GM18867 (cell line): ENCODE results near the gene SVIL.

Experiments used
- ATAC-seq: cut with Tn5 transposase; IDR thresholded peaks from one replicate; pipeline ENCODE4 v1.9.1; 2021; ENCODE audit warnings: mild to moderate bottlenecking, moderate library complexity; ENCODE audit not compliant: unreplicated experiment

SVIL gene, protein sequence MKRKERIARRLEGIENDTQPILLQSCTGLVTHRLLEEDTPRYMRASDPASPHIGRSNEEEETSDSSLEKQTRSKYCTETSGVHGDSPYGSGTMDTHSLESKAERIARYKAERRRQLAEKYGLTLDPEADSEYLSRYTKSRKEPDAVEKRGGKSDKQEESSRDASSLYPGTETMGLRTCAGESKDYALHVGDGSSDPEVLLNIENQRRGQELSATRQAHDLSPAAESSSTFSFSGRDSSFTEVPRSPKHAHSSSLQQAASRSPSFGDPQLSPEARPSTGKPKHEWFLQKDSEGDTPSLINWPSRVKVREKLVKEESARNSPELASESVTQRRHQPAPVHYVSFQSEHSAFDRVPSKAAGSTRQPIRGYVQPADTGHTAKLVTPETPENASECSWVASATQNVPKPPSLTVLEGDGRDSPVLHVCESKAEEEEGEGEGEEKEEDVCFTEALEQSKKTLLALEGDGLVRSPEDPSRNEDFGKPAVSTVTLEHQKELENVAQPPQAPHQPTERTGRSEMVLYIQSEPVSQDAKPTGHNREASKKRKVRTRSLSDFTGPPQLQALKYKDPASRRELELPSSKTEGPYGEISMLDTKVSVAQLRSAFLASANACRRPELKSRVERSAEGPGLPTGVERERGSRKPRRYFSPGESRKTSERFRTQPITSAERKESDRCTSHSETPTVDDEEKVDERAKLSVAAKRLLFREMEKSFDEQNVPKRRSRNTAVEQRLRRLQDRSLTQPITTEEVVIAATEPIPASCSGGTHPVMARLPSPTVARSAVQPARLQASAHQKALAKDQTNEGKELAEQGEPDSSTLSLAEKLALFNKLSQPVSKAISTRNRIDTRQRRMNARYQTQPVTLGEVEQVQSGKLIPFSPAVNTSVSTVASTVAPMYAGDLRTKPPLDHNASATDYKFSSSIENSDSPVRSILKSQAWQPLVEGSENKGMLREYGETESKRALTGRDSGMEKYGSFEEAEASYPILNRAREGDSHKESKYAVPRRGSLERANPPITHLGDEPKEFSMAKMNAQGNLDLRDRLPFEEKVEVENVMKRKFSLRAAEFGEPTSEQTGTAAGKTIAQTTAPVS (N-terminal part only)

DNA sequence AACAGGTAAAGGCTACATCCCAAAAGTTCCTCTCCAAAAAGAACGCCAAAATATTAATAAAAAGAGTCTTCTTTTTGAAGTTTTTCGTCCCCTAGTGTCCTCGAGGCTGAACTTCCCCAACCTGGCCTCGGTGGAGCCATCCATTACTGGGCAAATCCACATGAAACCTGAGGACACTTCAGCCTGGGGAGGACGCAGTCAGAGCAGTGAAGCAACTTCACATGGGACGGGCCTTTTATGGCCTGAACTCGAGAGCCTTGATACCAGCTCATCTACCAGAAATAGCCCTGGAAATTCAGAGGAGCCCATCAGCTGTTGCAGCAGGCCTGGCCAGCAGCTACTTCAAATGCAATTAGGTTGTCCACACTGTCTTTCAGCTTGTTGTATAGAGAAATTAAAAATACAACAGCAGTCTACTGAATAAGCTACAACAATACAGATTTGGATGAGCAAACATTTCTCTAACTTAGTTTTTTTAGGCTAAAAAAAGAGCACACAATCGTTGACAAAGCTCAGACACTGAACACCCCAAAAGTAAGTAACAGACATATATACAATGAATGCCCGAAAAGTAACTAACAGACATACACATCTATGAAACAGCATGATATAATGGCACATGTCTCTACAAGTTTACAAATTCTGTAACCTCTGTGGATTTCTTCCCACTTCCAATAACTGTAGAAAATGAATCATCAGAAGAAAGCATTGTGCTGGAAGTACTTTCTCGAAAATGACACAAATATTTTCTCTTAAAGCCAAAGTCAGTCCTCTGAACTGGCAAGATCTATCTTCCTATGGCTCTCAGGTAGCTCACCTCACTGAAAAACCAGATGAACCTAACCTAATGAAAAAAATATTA is at the start of gene SVIL:
TSS of gene SVIL (minus strand) at position 208 of the 862 bp plus-strand sequence. CDS start 79,913 bp downstream, outside the sequence.
- no peak for ATAC-seq

DNA sequence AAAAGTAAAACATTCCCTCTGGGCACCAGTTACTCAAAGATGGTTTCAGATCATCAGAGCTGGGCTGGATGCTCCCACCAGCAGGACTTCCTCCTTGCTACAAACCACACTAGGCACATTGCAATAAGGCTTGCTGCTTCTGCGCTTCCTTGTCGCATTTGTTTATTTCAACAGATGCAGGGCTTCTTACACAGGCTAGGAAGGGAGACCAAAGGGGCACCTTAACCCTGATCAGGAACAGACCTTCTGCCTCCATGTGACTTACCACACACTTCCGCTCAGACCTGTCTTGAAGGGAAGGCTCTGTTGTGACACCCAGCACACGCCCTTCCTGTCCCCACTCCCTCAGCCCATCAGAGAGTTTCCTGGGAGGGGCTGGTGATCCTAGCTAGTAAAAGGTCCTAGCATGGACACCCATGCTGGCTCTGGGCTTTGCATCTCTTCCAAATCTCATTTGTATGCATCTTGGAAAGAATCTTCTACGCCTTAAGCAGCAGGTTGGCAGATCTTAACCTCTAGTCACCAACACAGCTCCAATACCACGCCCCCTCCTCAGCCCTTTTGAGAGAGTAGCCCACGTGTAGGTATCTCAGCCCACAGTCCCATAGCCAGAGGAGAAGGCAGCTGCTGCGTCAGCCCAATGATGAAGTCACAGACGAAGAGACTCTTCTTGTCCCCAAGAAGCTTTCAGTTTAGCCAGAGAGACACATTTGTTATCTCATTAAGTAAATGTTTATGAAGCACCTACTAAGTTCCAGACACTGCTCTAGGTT is 47.1 kb upstream of the SVIL start:
- ATAC-seq, result peak; percentile 63

DNA sequence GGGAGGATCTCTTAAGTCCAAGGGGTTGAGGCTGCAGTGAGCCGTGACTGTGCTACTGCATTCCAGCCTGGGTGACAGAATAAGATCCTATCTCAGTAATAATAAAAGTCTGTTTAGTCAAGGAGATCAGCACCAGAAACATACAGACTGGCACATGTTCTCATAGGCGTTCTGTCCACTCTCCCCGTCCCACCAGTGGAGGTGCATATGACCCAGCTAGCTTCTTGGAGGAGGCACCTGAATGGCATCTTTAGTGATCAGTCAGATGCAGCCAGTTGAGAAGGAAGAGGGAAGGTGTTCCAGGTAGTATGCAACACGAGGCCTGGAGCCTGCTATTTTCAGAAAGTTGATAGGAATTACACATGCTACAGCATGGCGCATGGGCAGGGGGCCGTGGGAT is 45.3 kb upstream of the SVIL start:
- ATAC-seq, result no peak

DNA sequence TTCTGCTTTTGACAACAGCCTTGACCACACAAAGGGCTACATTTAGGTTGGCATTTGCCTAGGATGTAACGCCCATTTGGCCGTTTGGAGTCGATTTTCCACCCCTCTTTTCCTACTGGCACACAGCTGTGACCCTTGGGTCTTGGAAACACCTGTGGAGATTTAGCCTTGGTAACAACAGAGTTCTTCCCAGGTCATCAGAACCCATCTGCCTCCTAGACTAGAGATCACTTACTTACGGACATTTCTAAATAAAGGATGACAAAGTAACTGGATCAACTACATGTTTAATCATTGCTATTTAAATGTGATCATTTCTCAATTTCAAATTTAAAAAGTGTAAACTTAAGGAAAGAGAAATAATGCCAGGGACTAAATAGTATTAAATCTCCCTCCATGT is 42.0 kb upstream of the SVIL start:
- ATAC-seq, result no peak

DNA sequence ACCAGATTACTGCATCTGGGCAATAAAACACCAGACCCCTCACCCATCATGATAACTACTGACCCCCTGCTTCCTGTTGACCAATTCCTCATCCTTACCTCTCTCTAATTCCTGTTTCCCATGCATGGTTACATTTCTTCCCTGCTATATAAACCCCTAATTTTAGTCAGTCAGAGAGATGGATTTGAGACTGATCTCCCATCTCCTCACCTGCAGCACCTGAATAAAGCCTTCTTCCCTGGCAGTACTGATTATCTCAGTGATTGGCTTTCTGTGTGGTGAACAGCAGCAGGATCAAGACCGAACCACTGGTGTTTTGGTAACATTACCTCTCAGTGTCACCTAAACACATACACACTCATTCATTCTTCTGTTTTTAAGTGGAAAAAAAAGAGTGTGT is 41.2 kb upstream of the SVIL start:
- no peak for ATAC-seq

DNA sequence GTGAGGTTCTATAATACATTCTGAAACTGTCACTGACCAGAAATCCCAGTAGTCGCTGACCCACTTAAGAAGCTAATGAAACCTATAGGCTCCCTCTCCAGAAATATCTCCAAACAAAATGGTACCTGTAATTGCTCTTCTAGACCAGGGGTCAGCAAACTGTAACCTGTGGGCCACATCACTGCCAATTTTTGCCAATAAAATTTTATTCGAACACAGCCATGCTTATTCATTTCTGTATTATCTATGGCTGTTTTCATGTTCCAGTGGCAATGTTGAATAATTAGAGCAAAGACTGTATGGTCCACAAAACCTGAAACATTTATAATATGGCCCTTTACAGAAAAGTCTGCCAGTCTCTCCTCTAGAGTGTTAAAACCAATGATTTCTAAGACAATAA is 37.2 kb upstream of the SVIL start:
- no peak for ATAC-seq

DNA sequence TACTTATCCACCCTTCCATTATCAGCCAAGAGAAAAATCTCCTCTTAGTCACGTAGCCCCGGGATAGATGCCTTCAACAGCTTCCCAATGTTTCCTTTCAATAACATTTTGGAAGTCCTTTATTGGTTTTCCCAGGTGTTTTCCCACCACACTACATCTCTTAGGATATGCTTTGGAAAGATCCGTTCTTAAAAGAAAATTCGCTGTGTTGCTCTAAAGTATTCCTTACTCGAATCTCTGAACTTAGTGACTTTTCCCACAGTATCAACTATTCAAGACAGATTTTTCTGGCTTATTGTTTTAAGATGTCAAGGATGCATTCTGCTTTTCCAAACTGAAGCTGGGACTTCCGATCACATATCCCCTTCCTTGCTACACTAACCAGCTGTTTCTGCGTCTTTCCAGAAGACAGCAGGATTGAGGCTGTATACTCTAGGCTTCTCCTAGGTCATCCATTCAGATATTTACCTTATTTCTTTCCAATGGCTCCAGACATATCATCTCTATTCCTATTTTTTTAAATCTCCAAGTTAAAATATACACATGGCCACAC is 36.5 kb upstream of the SVIL start:
- no peak for ATAC-seq

DNA sequence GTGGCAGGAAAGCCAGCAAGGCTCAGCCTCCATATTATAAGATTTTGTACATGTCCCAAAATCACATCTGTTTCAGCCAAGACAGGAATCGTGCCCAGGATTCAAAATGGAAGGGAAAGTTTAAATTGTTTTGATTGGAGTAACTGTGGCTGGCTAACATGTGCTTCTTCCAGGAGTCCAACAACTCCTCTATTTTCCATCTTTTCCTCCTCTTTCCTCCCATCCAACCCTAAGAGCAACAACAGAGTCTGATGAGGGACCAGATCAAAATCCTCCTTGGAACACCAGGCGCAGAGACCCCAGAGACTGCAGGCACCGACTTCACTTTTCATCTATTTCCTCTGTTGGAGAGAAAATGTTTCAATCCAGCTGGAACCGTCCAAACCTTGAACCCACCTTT is 36.0 kb upstream of the SVIL start:
- no peak for ATAC-seq

DNA sequence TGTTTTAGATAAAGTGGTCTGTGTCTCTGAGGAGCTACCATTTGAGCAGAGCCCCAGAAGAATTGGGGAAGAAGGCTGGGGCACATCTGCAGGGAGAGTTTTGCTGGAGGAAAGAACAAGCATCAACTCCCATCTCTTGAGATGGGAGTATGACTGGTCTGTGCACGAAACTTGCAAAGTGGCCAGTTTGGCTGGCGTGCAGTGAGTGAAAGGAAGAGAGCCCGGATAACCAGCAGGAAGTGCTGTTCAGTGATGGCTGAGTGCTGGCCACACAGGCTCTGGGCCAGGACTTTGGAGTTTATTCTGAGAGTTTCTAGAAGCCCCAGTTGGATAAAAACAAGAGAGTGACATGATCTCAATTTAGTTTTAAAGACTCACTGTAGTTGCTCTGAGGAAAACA is 34.4 kb upstream of the SVIL start:
- no peak for ATAC-seq

DNA sequence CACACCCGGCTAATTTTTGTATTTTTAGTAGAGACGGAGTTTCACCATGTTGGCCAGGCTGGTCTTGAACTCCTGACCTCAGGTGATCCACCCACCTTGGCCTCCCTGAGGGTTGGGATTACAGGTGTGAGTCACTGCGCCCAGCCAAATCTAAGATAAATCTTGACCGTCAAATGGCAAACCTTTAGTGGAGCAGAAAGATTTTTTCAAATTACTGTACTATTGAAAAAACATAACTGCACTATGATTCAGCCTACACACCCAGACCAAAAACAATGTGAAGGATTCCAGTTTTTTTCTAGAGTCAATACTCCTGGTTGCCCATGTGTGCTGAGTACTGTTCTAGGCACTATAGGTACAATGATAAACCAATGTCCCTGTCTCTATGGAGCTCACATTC is 33.9 kb upstream of the SVIL start:
- ATAC-seq, result no peak

DNA sequence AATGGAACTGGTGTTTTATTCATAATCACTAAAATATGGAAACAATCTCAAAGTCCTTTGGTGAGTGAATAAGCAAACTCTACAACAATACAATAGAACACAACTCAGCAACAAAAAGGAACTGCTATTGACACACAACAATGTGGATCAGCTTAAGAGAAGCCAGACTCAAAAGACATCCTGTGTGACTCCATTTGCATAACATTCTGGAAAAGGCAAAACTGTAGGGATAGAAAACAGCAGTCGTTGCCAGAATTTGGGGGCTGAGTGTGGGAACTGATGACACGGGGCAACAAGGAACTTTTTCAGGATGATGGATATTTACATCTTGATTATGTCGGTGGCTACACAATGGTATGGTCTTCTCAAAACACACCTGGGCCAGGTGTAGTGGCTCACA is 32.4 kb upstream of the SVIL start:
- ATAC-seq, result no peak

DNA sequence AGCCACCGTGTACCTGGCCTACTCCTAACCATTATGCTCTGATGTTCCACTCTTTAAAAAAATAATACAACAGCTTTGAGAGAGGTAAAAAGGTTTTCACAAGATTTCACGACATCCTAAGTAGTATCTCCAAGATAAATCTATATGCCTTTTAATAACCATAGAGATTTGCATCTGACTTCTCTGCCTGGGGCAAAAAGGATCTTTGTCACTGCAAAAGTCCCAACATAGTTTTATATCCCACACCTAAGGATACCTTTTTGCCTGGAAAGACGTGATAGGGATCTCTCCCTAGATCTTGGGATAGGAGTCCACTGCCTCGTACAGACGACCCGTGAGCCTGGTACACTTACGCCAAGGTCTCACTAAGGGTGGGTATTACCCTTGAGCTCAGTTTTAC is 31.4 kb upstream of the SVIL start:
- ATAC-seq, result no peak

DNA sequence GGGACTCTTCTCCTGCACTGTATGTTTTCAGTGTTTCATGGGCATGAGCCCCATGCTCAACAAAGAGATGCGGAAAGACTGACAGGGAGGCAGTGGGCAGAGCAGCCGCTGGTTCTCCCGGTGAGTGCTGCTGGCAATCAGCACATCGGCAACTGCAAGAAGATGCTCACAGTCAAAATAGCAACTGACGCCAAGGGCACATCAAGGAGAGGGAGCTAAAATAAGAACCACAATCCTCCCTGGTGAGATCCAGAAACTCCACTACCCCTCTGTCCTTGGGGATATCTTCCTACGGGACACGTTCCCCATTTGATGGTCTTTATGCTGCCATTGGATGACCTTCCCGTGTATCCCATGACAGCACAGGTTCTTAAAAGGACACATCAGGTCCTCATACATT is 28.9 kb upstream of the SVIL start:
- ATAC-seq, result no peak

DNA sequence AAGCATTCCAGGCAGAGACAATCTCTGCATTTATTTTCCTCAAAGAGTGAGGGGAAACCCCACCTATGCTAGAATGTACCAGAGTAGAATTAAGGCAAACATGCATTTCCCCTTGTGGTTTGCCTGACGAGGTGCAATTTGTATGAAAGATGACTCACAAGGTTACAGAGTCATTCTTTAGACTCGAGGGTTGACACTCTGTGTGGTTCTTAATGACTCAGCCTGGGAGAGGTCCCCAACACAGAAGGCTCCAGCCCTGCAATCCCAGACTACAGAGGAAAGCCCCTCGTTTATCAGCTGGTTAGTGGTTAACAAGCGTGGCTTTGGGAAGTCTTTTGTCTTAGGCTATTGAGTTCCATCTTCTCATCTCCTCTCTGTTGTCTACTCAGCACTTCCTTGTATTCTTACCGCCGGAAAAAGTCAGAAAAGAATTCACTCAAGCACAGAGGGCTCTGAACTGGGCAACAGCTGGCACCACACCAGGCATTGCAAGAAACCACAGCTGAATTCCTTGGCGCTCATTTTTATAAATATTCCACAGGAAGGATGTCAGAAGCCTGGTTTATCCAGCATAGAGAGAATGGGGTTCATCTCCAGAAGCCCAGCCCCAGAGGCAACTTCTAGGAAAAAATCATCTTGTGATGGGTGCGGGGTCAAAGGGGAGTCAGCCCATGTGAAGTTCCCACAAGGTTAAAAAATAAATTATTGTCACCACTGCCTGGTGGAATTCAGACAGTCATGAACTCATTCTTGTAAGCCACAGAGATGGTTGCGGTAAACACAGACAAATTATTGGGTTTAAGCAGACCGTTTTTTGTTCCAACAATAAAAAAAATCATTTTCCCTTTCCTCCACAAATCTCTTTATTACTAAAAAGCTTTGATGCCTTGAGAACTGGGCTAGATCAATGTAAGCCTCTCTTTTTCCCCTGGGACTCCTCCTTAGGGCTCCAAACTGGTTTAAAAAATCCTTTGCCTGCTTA is 24.5 kb upstream of the SVIL start:
- peak; percentile 98 for ATAC-seq

DNA sequence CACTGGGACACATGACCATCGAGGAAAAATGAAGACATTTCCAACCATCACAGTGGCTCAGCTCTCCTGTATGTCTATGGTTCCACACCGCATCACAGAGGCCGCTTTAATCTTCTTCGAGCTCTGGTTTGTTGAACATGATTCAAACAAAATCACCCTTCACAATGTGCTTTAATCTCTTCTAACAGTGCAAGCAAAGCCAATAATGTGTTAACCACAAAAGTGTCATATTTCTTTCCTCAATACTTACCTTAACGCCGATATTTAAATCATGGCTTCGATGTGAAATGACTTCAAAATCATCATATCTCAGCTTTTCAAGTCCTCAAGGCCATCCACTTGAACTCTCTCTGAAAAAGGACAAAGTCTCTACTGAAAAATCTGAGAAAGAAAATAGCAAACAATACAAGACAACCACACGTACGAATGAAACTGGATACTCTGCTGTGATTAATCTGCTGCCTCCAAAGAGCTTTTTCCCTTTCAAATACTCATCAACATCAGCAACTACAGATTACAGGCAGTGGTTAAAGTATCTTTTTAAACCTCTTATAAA is 23.0 kb upstream of the SVIL start:
- no peak for ATAC-seq

DNA sequence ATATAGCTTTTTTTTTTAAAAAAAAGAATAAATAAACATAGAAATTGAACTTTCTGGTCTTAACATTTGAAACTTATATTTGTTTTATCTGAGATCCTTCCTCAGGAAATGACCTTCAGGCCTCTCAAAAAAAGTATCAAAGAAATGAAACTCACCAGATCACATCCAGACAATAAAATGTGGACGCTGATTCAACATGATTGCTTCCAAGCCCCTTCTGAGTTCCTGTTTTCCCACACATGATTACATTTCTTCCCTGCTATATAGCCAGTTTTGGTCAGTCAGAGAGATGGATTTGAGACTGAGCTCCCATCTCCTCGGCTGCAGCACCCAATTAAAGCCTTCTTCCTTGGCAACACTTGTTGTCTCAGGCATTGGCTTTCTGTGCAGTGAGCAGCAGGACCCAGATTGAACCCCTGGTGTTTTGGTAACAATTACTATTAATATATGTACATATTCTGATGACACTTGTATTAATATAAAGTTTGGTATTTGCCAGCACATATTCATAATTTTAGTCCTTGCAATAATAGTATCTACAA is 21.8 kb upstream of the SVIL start:
- ATAC-seq, result no peak

DNA sequence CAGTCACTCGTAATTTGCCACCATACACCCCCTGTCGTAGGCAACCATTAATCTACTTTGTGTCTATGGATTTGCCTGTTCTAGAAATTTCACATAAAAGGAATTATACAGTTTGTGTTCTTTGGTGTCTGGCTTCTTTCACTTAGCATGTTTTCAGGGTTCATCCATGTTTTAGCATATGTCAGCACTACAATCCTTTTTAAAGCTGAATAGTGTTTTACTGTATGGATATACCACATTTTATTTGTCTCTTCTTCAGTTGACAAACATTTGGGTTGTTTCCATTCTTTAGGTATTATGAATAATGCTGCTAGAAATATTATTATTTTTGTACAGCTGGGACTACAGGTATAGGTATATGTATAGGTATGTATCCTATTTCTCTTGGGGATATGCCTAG is 17.4 kb upstream of the SVIL start:
- ATAC-seq, result no peak

DNA sequence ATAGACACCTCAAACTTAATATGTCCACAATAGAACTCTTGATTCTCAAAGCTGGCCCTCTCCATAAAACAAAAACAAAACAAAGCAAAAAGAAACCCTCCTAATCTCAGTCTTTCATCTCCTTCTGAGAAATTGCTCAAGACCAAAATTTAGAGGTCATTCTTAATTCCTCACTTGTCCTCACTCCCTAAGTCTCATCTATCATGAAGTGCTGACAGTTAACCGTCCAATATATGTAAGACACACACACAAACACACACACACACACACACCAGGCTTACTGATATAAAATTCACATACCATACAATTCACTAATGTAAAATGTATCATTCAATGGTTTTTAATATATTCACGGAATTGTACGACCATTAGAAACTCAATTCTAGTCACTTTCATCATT is 17.0 kb upstream of the SVIL start:
- ATAC-seq, result no peak
